WTC11 (cell line): ENCODE measurements around the gene CLEC16A. TPM values are rescaled to one million over a fixed set of nuclear protein-coding genes. Genes with fewer than 3 reads are reported as not detected.

ENCODE experiments used
- ATAC-seq: fragments of 200-7000 bp; cut with Tn5 transposase; 2 replicates; pipeline ENCODE4 v1.10.0; 2021; ENCODE audit warnings: mild to moderate bottlenecking, moderate library complexity
- CTCF ChIA-PET: fragments of 300-600 bp; sonication (Branson Sonifier 250); formaldehyde crosslinking; loops from one replicate; lab custom pipeline; 2021; ENCODE audit warnings: antibody characterized with exemption; lab: Charles Lee
- POLR2A ChIA-PET: fragments of 350-600 bp; sonication (Branson Sonifier 250); formaldehyde crosslinking; loops from one replicate; lab custom pipeline; 2021; ENCODE audit warnings: antibody characterized with exemption; lab: Charles Lee
- DNase-seq: peaks from one replicate; pipeline ENCODE4 v3.0.0; 2021; ENCODE audit warnings: low spot score
- H3K27ac Mint-ChIP-seq: 2 replicates; pipeline ENCODE4 v1.8.0; 2021; ENCODE audit warnings: mixed read lengths
- H3K27me3 Mint-ChIP-seq: 2 replicates; pipeline ENCODE4 v1.8.0; 2021; ENCODE audit warnings: low read depth, mild to moderate bottlenecking, moderate library complexity, mixed read lengths
- H3K36me3 Mint-ChIP-seq: 2 replicates; pipeline ENCODE4 v1.8.0; 2021; ENCODE audit warnings: mixed read lengths
- H3K4me1 Mint-ChIP-seq: 2 replicates; pipeline ENCODE4 v1.8.0; 2022; ENCODE audit warnings: mixed read lengths
- H3K4me3 Mint-ChIP-seq: 2 replicates; pipeline ENCODE4 v1.8.0; 2021; ENCODE audit warnings: mild to moderate bottlenecking, moderate library complexity, mixed read lengths
- H3K9me3 Mint-ChIP-seq: 2 replicates; pipeline ENCODE4 v1.8.0; 2021; ENCODE audit warnings: mixed read lengths
- GABPB1 ChIP-seq: sonication (generic); formaldehyde crosslinking; IDR thresholded peaks from 2 replicates; pipeline ENCODE4 v1.8.1; 2023; ENCODE audit warnings: mild to moderate bottlenecking, missing genetic modification reagents
- GRHL2 ChIP-seq: fragments of 250-450 bp; sonication (Bioruptor Pico); IDR thresholded peaks from 2 replicates; pipeline ENCODE4 v1.8.0; 2022; ENCODE audit warnings: mild to moderate bottlenecking, moderate library complexity; ENCODE audit not compliant: insufficient replicate concordance, severe bottlenecking
- JAZF1 ChIP-seq: fragments of 250-450 bp; sonication (Bioruptor Pico); IDR thresholded peaks from 2 replicates; pipeline ENCODE4 v1.9.0; 2021; ENCODE audit warnings: moderate library complexity, mild to moderate bottlenecking, inconsistent platforms
- NR2C2 ChIP-seq: sonication (generic); formaldehyde crosslinking; IDR thresholded peaks from 2 replicates; pipeline ENCODE4 v1.8.0; 2022; ENCODE audit warnings: mild to moderate bottlenecking, missing genetic modification reagents
- SMAD3 ChIP-seq: sonication (generic); formaldehyde crosslinking; IDR thresholded peaks from 2 replicates; pipeline ENCODE4 v1.8.0; 2022; ENCODE audit warnings: missing genetic modification reagents, mild to moderate bottlenecking, borderline replicate concordance
- SMAD4 ChIP-seq: sonication (generic); formaldehyde crosslinking; IDR thresholded peaks from 2 replicates; pipeline ENCODE4 v1.8.0; 2022; ENCODE audit warnings: mild to moderate bottlenecking, missing genetic modification reagents
- ZNF317 ChIP-seq: sonication (generic); formaldehyde crosslinking; IDR thresholded peaks from 2 replicates; pipeline ENCODE4 v1.8.1; 2023; ENCODE audit warnings: low read depth, mild to moderate bottlenecking, moderate library complexity, missing genetic modification reagents, borderline replicate concordance
- ZNF416 ChIP-seq: fragments of 250-450 bp; sonication (Bioruptor Pico); IDR thresholded peaks from 2 replicates; pipeline ENCODE4 v1.9.0; 2021; ENCODE audit warnings: mild to moderate bottlenecking, inconsistent platforms
- ZNF532 ChIP-seq: fragments of 250-450 bp; sonication (Bioruptor Pico); IDR thresholded peaks from 2 replicates; pipeline ENCODE4 v1.9.0; 2021; ENCODE audit warnings: mild to moderate bottlenecking, borderline replicate concordance
- total RNA-seq: library from RNA; stranded (reverse); gene quantifications from 3 replicates; pipeline ENCODE4 v1.2.3, GENCODE V29; 2021
- TF ChIP-seq, protein P1 (sequence below): sonication (generic); formaldehyde crosslinking; IDR thresholded peaks from 2 replicates; pipeline ENCODE4 v1.8.0; 2022; ENCODE audit warnings: missing genetic modification reagents
- TF ChIP-seq, protein P2 (sequence below): fragments of 200-600 bp; IDR thresholded peaks from 2 replicates; pipeline ENCODE4 v1.8.0; 2022; ENCODE audit warnings: antibody characterized with exemption
- TF ChIP-seq, protein P3 (sequence below): sonication (generic); formaldehyde crosslinking; IDR thresholded peaks from 2 replicates; pipeline ENCODE4 v1.8.0; 2022; ENCODE audit warnings: mild to moderate bottlenecking, missing genetic modification reagents
- TF ChIP-seq, protein P4 (sequence below): sonication (generic); formaldehyde crosslinking; IDR thresholded peaks from 2 replicates; pipeline ENCODE4 v1.8.0; 2022; ENCODE audit warnings: mild to moderate bottlenecking, missing genetic modification reagents
- TF ChIP-seq, protein P5 (sequence below): sonication (generic); formaldehyde crosslinking; IDR thresholded peaks from 2 replicates; pipeline ENCODE4 v1.8.0; 2022; ENCODE audit warnings: mild to moderate bottlenecking, missing genetic modification reagents

Gene CLEC16A
- total RNA-seq, 1 experiment from 2014 or later: 14.4 TPM

DNA sequence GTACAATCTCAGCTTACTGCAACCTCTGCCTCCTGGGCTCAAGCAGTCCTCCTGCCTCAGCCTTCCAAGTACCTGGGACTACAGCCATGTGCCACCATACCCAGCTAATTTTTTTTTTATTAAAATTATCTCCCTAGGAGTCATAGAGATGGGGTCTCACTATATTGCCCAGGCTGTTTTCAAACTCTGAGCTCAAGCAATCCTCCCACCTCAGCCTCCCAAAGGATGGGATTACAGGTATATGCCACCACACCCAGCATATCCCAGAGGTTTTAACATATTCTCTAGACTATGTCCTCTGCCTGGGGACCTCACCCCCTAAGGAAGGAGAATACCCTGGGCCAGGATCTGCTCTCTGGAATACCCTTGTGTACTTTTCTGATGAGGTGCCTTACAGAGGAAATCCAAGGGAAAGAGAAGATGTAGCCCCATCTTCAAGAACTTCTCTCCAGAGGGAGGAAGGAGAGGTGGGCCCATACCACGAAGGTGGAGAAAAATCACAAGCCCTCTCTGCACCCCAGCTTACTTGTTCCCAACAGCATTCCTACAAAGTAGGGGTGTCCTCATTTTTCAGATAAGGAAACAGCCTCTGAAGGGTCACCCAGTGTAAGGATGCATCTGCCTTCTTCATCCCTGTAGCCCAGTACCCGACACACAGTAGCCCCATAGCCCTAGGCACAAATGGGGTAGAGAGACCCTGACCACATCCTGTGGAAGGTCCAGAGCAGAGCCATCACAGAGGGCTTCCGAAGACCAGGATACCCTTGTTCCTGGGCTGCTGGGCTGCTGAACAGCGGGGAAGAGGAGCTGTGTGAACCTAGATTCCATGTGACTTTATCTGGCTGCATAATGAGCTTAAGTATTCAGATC lies 160.0 kb downstream of the CLEC16A start:
- H3K27me3 Mint-ChIP-seq: no peaks in the 10 kb centered on the region
- H3K9me3 Mint-ChIP-seq: no peaks in the 10 kb centered on the region
- H3K4me3 Mint-ChIP-seq: no peak overlapping the region
- TF ChIP-seq, protein P1, sequence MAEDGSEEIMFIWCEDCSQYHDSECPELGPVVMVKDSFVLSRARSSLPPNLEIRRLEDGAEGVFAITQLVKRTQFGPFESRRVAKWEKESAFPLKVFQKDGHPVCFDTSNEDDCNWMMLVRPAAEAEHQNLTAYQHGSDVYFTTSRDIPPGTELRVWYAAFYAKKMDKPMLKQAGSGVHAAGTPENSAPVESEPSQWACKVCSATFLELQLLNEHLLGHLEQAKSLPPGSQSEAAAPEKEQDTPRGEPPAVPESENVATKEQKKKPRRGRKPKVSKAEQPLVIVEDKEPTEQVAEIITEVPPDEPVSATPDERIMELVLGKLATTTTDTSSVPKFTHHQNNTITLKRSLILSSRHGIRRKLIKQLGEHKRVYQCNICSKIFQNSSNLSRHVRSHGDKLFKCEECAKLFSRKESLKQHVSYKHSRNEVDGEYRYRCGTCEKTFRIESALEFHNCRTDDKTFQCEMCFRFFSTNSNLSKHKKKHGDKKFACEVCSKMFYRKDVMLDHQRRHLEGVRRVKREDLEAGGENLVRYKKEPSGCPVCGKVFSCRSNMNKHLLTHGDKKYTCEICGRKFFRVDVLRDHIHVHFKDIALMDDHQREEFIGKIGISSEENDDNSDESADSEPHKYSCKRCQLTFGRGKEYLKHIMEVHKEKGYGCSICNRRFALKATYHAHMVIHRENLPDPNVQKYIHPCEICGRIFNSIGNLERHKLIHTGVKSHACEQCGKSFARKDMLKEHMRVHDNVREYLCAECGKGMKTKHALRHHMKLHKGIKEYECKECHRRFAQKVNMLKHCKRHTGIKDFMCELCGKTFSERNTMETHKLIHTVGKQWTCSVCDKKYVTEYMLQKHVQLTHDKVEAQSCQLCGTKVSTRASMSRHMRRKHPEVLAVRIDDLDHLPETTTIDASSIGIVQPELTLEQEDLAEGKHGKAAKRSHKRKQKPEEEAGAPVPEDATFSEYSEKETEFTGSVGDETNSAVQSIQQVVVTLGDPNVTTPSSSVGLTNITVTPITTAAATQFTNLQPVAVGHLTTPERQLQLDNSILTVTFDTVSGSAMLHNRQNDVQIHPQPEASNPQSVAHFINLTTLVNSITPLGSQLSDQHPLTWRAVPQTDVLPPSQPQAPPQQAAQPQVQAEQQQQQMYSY (CRISPR knock-in tag): no peak
- TF ChIP-seq, protein P2, sequence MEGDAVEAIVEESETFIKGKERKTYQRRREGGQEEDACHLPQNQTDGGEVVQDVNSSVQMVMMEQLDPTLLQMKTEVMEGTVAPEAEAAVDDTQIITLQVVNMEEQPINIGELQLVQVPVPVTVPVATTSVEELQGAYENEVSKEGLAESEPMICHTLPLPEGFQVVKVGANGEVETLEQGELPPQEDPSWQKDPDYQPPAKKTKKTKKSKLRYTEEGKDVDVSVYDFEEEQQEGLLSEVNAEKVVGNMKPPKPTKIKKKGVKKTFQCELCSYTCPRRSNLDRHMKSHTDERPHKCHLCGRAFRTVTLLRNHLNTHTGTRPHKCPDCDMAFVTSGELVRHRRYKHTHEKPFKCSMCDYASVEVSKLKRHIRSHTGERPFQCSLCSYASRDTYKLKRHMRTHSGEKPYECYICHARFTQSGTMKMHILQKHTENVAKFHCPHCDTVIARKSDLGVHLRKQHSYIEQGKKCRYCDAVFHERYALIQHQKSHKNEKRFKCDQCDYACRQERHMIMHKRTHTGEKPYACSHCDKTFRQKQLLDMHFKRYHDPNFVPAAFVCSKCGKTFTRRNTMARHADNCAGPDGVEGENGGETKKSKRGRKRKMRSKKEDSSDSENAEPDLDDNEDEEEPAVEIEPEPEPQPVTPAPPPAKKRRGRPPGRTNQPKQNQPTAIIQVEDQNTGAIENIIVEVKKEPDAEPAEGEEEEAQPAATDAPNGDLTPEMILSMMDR: no peak
- TF ChIP-seq, protein P3, sequence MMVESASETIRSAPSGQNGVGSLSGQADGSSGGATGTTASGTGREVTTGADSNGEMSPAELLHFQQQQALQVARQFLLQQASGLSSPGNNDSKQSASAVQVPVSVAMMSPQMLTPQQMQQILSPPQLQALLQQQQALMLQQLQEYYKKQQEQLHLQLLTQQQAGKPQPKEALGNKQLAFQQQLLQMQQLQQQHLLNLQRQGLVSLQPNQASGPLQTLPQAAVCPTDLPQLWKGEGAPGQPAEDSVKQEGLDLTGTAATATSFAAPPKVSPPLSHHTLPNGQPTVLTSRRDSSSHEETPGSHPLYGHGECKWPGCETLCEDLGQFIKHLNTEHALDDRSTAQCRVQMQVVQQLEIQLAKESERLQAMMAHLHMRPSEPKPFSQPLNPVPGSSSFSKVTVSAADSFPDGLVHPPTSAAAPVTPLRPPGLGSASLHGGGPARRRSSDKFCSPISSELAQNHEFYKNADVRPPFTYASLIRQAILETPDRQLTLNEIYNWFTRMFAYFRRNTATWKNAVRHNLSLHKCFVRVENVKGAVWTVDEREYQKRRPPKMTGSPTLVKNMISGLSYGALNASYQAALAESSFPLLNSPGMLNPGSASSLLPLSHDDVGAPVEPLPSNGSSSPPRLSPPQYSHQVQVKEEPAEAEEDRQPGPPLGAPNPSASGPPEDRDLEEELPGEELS (CRISPR knock-in tag): no peak
- TF ChIP-seq ZNF532 (CRISPR knock-in tag) (no peak), GRHL2 (CRISPR knock-in tag) (no peak), JAZF1 (no peak), SMAD4 (no peak), ZNF416 (CRISPR knock-in tag) (no peak), GABPB1 (CRISPR knock-in tag) (no peak), NR2C2 (CRISPR knock-in tag) (no peak), ZNF317 (CRISPR knock-in tag) (no peak), SMAD3 (CRISPR knock-in tag) (no peak)
- TF ChIP-seq, protein P4, sequence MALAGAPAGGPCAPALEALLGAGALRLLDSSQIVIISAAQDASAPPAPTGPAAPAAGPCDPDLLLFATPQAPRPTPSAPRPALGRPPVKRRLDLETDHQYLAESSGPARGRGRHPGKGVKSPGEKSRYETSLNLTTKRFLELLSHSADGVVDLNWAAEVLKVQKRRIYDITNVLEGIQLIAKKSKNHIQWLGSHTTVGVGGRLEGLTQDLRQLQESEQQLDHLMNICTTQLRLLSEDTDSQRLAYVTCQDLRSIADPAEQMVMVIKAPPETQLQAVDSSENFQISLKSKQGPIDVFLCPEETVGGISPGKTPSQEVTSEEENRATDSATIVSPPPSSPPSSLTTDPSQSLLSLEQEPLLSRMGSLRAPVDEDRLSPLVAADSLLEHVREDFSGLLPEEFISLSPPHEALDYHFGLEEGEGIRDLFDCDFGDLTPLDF (CRISPR knock-in tag): no peak
- TF ChIP-seq, protein P5, sequence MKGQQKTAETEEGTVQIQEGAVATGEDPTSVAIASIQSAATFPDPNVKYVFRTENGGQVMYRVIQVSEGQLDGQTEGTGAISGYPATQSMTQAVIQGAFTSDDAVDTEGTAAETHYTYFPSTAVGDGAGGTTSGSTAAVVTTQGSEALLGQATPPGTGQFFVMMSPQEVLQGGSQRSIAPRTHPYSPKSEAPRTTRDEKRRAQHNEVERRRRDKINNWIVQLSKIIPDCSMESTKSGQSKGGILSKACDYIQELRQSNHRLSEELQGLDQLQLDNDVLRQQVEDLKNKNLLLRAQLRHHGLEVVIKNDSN (CRISPR knock-in tag): no peak
- DNase-seq (no peak), ATAC-seq (no peak)
- ChIA-PET CTCF (interaction anchor here (1.0 kb wide), 1 partner anchor 133 kb away, joined by 5 read pairs; no protein-coding TSS in a partner anchor), POLR2A (no interaction called here)
- H3K27ac Mint-ChIP-seq: no peak overlapping the region
- H3K36me3 Mint-ChIP-seq: no peaks in the 10 kb centered on the region
- H3K4me1 Mint-ChIP-seq: peaks cover 13% of the 10 kb centered on the region
